Upper lobe of right lung (tissue), 1 donor: ENCODE results near the gene DPP10. TPM values are rescaled to one million over a fixed set of nuclear protein-coding genes. Genes with fewer than 3 reads are reported as not detected.

Experiments used
- ATAC-seq: fragments of 200-7000 bp; cut with Tn5 transposase; one replicate; pipeline ENCODE4 v1.9.1; 2020; ENCODE audit warnings: mild to moderate bottlenecking, moderate library complexity
- DNase-seq: peaks from one replicate; pipeline ENCODE4 v3.0.0-alpha.2; 2020
- H3K27ac ChIP-seq: fragments of 200-600 bp; one replicate; pipeline ENCODE4 v1.8.0; 2022
- H3K27me3 ChIP-seq: fragments of 200-600 bp; one replicate; pipeline ENCODE4 v1.8.0; 2022; ENCODE audit warnings: mild to moderate bottlenecking
- H3K36me3 ChIP-seq: fragments of 200-600 bp; one replicate; pipeline ENCODE4 v1.8.0; 2022
- H3K4me1 ChIP-seq: fragments of 200-600 bp; one replicate; pipeline ENCODE4 v1.8.0; 2022
- H3K4me3 ChIP-seq: fragments of 200-600 bp; one replicate; pipeline ENCODE4 v1.8.0; 2022; ENCODE audit warnings: mild to moderate bottlenecking
- H3K9me3 ChIP-seq: fragments of 200-600 bp; one replicate; pipeline ENCODE4 v1.8.0; 2022
- CTCF ChIP-seq: fragments of 200-600 bp; IDR thresholded peaks from one replicate; pipeline ENCODE4 v1.8.0; 2022; ENCODE audit warnings: antibody characterized with exemption
- intact Hi-C: fragments of 100-400 bp; cut with DNase I; formaldehyde crosslinking; loops from one replicate; pipeline ENCODE4 v1.11.0; 2022
- total RNA-seq: library from RNA; stranded (reverse); fragmentation: NEBNext Ultra II Directional; extraction: Animal tissue kit (Norgen Biotek cat#: 25700); gene quantifications from one replicate; pipeline ENCODE4 v1.2.1, GENCODE V29; 2021
- donor health status: DM: no; HTN: yes; CAD: no; lungs with severe emphysema.

Gene DPP10
- total RNA-seq, 1 donor from 2014 or later, result 1.0 TPM

GRCh38 chr2:115746151-115746550, 1303.7 kb downstream of the DPP10 start:
- Histone ChIP-seq H3K36me3 (no peaks in the 10 kb centered on the region), H3K27me3 (no peaks in the 10 kb centered on the region), H3K4me1 (no peaks in the 10 kb centered on the region), H3K27ac (no peak overlapping the region), H3K9me3 (no peaks in the 10 kb centered on the region), H3K4me3 (no peak overlapping the region)
- intact Hi-C loops, result no loop called here
- ATAC-seq, result no peak
- no peak for TF ChIP-seq CTCF
- no peak for DNase-seq

DNA sequence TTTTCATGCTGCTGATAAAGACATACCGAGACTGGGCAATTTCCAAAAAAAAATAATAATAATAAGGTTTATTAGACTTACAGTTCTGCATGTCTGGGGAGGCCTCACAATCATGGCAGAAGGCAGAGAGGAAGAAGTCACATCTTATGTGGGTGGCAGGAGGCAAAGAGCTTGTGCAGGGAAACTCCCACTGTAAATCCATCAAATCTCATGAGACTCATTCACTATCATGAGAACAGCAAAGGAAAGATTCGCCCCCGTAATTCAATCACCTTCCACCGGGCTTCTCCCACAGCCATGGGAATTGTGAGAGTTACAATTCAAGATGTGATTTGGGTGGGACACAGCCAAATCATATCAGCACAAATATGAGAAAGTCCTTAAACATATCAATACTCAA, 1314.8 kb downstream of the DPP10 start:
- DNase-seq (no peak), ATAC-seq (no peak)
- Histone ChIP-seq H3K4me3 (no peak overlapping the region), H3K4me1 (no peaks in the 10 kb centered on the region), H3K27me3 (no peaks in the 10 kb centered on the region), H3K9me3 (no peaks in the 10 kb centered on the region), H3K36me3 (no peaks in the 10 kb centered on the region), H3K27ac (no peak overlapping the region)
- intact Hi-C loops, result no loop called here
- no peak for TF ChIP-seq CTCF

DNA sequence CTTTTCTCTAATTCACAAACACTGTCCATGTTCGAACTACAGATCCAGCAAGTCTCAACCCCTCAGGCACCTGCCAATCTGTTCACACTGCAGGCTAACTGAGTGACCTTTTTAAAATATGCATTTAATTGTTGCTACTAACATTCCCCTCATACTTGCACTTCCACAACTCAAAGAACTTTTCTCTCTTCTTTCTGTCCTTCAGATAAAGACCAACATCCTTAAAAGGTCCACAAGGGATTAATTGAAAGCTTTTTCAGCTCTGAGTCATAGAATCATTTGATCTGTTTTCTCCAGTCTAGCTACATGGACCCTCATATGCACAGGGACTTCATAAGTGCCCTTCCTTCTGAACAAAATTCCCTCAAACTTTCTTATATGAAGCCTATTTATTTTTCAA, 1321.2 kb downstream of the DPP10 start:
- no peaks in the 10 kb centered on the region for H3K27me3 ChIP-seq
- intact Hi-C loops, result no loop called here
- H3K36me3 ChIP-seq, result no peaks in the 10 kb centered on the region
- no peaks in the 10 kb centered on the region for H3K4me1 ChIP-seq
- TF ChIP-seq CTCF, result no peak
- no peak overlapping the region for H3K4me3 ChIP-seq
- no peak overlapping the region for H3K27ac ChIP-seq
- no peaks in the 10 kb centered on the region for H3K9me3 ChIP-seq
- DNase-seq, result no peak
- no peak for ATAC-seq

- Histone ChIP-seq H3K4me1 (no peaks in the 10 kb centered on the region), H3K27ac (no peak overlapping the region), H3K27me3 (no peaks in the 10 kb centered on the region), H3K9me3 (no peaks in the 10 kb centered on the region), H3K4me3 (no peak overlapping the region), H3K36me3 (no peaks in the 10 kb centered on the region)
- intact Hi-C loops, result no loop called here
- no peak for TF ChIP-seq CTCF
- DNase-seq (no peak), ATAC-seq (no peak)
Observed at GRCh38 chr2:115771516-115771915, 1329.1 kb downstream of the DPP10 start.

GRCh38 chr2:115774361-115774760, 1331.9 kb downstream of the DPP10 start:
- intact Hi-C loops, result no loop called here
- no peak for DNase-seq

More at GRCh38 chr2:115774361-115774760, 1331.9 kb downstream of the DPP10 start:
- ATAC-seq, result no peak
- Histone ChIP-seq H3K27ac (no peak overlapping the region), H3K4me1 (no peaks in the 10 kb centered on the region), H3K4me3 (no peak overlapping the region), H3K9me3 (no peaks in the 10 kb centered on the region), H3K36me3 (no peaks in the 10 kb centered on the region), H3K27me3 (no peaks in the 10 kb centered on the region)
- no peak for TF ChIP-seq CTCF
